Prostate gland (tissue), 2 donors: ENCODE results near the gene RAB5IF.

ENCODE experiments used
- POLR2A ChIP-seq: fragments of 450-650 bp; IDR thresholded peaks from one replicate; pipeline ENCODE4 v1.6.1; 2016; ENCODE audit warnings: antibody characterized with exemption, mild to moderate bottlenecking
- POLR2AphosphoS5 ChIP-seq: sonication (generic); formaldehyde crosslinking; IDR thresholded peaks from one replicate; pipeline ENCODE4 v1.6.1; 2017; ENCODE audit warnings: antibody characterized with exemption
- TF ChIP-seq, protein P1 (sequence below), 4 experiments: fragments of 200-600 bp in 2 of 4; fragments of 450-650 bp in 2 of 4; sonication (generic) in 2 of 4; IDR thresholded peaks; 1 replicate in 3 of 4; 2 replicates in 1 of 4; pipeline ENCODE4 v1.5.1; 2016 to 2019; ENCODE audit warnings: antibody characterized with exemption in 4 of 4, mild to moderate bottlenecking in 2 of 4, moderate library complexity in 2 of 4

GRCh38 chr20:36572701-36573102 is 32.9 kb upstream of the RAB5IF start:
- TF ChIP-seq POLR2A = no peak
- TF ChIP-seq POLR2AphosphoS5 = no peak
- TF ChIP-seq, protein P1, sequence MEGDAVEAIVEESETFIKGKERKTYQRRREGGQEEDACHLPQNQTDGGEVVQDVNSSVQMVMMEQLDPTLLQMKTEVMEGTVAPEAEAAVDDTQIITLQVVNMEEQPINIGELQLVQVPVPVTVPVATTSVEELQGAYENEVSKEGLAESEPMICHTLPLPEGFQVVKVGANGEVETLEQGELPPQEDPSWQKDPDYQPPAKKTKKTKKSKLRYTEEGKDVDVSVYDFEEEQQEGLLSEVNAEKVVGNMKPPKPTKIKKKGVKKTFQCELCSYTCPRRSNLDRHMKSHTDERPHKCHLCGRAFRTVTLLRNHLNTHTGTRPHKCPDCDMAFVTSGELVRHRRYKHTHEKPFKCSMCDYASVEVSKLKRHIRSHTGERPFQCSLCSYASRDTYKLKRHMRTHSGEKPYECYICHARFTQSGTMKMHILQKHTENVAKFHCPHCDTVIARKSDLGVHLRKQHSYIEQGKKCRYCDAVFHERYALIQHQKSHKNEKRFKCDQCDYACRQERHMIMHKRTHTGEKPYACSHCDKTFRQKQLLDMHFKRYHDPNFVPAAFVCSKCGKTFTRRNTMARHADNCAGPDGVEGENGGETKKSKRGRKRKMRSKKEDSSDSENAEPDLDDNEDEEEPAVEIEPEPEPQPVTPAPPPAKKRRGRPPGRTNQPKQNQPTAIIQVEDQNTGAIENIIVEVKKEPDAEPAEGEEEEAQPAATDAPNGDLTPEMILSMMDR (IDR thresholded peaks at IDR 0.05) = no peak
